SKM-1 (cell line): ENCODE measurements around the gene FAHD1.

Source experiments
- DNase-seq: peaks from one replicate; lab custom pipeline; 2025; ENCODE audit not compliant: unreplicated experiment; lab: John Stamatoyannopoulos, UW

FAHD1 gene

GRCh38 chr16:1878256-1878655 lies 51.2 kb downstream of the FAHD1 start:
- DNase-seq = no peak
